ENCODE measurements around the gene MUC5B.
A peak's percentile ranks its signal among the peaks of the same experiment; 100 is the strongest.

The MUC5B gene

DNA sequence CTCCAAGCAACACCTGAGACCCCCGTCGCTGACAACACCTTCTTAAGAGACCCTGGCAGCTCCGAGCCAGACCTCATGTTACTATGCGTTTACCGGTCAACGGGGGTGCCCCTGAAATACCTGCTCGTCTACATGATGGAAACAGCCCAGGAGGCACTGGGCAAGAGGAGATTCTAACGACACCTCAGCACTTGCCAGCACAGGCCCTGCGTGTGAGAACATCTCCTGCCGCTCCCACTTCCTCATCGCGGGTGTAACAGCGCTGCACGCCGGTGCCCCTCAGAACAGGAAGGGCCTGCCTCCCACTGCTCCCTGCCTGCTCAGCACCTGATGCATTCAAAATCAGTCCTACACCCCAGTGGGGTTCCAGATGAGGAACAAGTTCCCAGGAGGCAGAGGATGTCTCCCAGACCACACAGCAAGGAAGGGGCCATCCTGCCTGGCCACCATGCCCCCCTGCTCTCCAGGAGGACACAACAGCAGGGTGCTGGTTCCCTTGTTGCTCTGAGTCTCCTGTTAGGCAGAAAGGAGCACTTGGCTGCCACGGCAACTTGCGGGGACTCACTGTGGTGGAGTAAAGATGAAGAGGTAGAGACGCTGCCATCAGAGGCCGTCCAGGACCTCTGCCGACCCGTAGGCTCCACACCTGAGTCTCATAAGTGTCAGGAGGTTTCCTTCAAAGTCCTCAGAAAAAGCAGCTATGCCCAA lies 84.5 kb downstream of the MUC5B start:
- H3K27me3 ChIP-seq (replicated peaks; ENCODE audit: control insufficient read depth, insufficient read depth, low read length): no peaks in the 10 kb centered on the region
- no peak overlapping the region for H3K4me3 ChIP-seq (replicated peaks; ENCODE audit: low read depth, low read length)
- DNase-seq (ENCODE audit: extremely low read depth, insufficient read length): no peak
- peaks cover 6% of the 10 kb centered on the region for H3K36me3 ChIP-seq (ENCODE audit: control insufficient read depth, insufficient read depth, low read length)
- TF ChIP-seq CTCF (IDR thresholded peaks at IDR 0.05; ENCODE audit: insufficient read depth, low read length, poor library complexity, severe bottlenecking): no peak

GRCh38 chr11:1307998-1308742 lies 85.3 kb downstream of the MUC5B start:
- Histone ChIP-seq H3K36me3 (ENCODE audit: control insufficient read depth, insufficient read depth, low read length) (peaks cover 4% of the 10 kb centered on the region), H3K4me3 (replicated peaks; ENCODE audit: low read depth, low read length) (peak overlapping the region; percentile 73), H3K27me3 (replicated peaks; ENCODE audit: control insufficient read depth, insufficient read depth, low read length) (no peaks in the 10 kb centered on the region)
- no peak for TF ChIP-seq CTCF (IDR thresholded peaks at IDR 0.05; ENCODE audit: insufficient read depth, low read length, poor library complexity, severe bottlenecking)
- DNase-seq (ENCODE audit: extremely low read depth, insufficient read length): no peak

DNA sequence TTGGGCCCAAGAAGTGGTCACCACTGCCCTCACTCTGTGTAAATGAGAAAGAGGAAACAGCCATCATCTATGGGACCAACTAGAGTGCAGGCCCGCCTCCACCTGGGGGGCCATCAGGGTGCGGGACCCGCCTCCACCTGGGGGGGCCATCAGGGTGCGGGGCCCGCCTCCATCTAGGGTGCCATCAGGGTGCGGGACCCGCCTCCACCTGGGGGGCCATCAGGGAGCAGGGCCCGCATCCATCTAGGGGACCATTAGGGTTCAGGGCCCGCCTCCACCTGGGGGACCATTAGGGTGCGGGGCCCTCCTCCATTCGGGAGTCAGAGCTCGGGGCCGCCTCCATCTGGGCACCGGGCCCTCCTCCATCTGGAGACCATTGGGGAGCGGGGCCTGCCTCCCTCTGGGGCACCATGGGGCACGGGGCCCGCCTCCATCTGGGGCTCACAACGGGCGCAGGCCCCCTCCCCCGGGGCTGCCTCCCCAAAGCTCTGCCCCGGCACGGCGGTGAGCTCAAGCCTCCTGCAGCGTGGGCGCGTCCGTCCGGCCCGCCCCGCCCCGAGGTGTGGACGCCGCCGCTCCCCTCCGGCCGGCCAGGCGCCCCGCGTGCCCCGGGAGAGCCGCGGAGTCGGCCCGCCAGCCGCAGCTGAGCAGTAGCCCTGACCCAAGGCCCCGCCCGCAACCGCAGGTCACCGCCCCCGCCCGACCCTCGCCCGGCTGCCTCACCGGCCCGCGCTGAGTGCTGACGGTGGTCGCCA lies 86.1 kb downstream of the MUC5B start:
- Histone ChIP-seq H3K4me3 (replicated peaks; ENCODE audit: low read depth, low read length) (peak overlapping the region; percentile 73), H3K27me3 (replicated peaks; ENCODE audit: control insufficient read depth, insufficient read depth, low read length) (no peaks in the 10 kb centered on the region), H3K36me3 (ENCODE audit: control insufficient read depth, insufficient read depth, low read length) (peaks cover 2% of the 10 kb centered on the region)
- no peak for TF ChIP-seq CTCF (IDR thresholded peaks at IDR 0.05; ENCODE audit: insufficient read depth, low read length, poor library complexity, severe bottlenecking)
- peak; percentile 31 for DNase-seq (ENCODE audit: extremely low read depth, insufficient read length)

DNA sequence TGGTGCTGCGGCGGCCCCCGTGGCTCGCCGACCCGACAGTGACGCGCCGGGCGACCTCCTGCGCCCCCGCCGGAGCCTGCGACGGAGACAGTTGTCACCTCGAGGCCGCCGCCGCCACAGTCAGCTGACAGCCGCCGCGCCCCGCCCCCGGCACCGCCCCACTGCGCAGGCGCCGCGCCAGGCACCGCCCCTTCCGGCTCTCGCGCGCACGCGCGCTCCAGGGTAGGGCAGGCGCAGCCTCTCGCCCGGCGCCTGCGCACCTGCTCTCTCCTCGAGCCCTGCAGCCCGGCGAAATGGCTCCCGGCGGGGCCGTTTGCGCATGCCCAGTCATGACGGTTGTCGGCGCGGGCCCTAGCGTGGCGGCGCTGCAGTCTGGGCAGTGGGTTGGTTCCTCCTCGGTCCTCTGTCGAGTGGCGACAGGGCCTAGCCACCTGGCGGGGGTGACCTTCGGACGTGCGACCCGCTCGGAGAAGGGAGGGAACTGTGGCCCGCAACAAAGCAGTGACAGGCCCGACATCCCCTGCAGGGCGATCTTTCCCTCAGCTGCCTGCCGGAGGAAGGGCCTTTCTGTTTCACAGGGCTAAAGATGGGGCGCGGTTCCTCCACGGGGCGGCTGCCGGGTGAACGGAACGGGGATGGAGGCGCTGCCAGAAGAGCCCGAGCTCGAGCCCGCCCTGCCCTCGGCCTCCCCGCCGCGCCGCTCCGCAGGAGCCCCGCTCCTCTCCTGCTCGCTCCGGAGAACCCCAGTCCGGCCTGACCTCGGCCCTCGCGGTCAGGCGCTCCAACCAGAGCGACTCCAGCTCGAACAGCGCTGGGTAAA lies 86.8 kb downstream of the MUC5B start, which contains the start of gene TOLLIP:
Gene TOLLIP, minus strand, starts transcription at position 135 of the 820 bp plus-strand sequence. Its CDS starts 134 bp downstream, at position 1.
- peak; percentile 40 for TF ChIP-seq CTCF (IDR thresholded peaks at IDR 0.05; ENCODE audit: insufficient read depth, low read length, poor library complexity, severe bottlenecking)
- Histone ChIP-seq H3K4me3 (replicated peaks; ENCODE audit: low read depth, low read length) (peak within 1 kb of the TSS; percentile 73), H3K27me3 (replicated peaks; ENCODE audit: control insufficient read depth, insufficient read depth, low read length) (no peaks in the 10 kb centered on the region), H3K36me3 (ENCODE audit: control insufficient read depth, insufficient read depth, low read length) (peaks cover 2% of the 10 kb centered on the region)
- peak; percentile 94 for DNase-seq (ENCODE audit: extremely low read depth, insufficient read length)

- DNase-seq (ENCODE audit: extremely low read depth, insufficient read length): no peak
- peaks cover under 1% of the 10 kb centered on the region; the same call in 1 of the 2 replicates for H3K36me3 ChIP-seq (ENCODE audit: control insufficient read depth, insufficient read depth, low read length)
- H3K4me3 ChIP-seq (replicated peaks; ENCODE audit: low read depth, low read length): peak overlapping the region; percentile 69
- H3K27me3 ChIP-seq (replicated peaks; ENCODE audit: control insufficient read depth, insufficient read depth, low read length): no peaks in the 10 kb centered on the region
- no peak for TF ChIP-seq CTCF (IDR thresholded peaks at IDR 0.05; ENCODE audit: insufficient read depth, low read length, poor library complexity, severe bottlenecking)
Measured at GRCh38 chr11:1310318-1310687, 87.4 kb downstream of the MUC5B start.

Data from GM06990 (cell line).